OCI-LY1 (cell line): ENCODE results near the gene DENND5B.

Experiments used
- EZH2 ChIP-seq: fragments of 200-600 bp; sonication (generic), shearing (Covaris generic); IDR thresholded peaks from 2 replicates; pipeline ENCODE4 v1.8.0; 2017; ENCODE audit warnings: borderline replicate concordance, mixed run types, mild to moderate bottlenecking, antibody characterized with exemption, low read length, moderate library complexity, mixed read lengths
- TF ChIP-seq, protein P1 (sequence below): fragments of 200-600 bp; sonication (generic), shearing (Covaris generic); IDR thresholded peaks from 2 replicates; pipeline ENCODE4 v1.5.1; 2017; ENCODE audit warnings: mild to moderate bottlenecking, antibody characterized with exemption, low read length, moderate library complexity, mixed read lengths

DNA sequence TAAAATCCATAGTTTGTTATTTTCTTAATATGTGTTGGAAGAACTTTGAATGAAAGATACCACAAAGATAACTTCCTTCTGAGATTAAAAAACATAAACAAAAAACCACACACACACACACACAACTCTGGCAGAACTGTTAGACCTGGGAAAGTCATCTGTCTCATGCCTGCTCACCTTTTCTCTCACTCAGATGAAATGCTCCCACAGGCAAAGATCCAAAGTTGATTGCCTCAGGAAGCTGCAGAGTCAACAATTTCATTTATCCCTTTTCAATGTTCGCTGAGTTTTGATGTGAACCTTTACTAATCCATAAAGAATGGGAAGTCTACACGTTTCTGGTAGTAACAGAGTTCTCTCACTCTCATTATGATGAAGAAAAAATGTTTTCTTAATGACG, 112.0 kb downstream of the DENND5B start:
- TF ChIP-seq, protein P1, sequence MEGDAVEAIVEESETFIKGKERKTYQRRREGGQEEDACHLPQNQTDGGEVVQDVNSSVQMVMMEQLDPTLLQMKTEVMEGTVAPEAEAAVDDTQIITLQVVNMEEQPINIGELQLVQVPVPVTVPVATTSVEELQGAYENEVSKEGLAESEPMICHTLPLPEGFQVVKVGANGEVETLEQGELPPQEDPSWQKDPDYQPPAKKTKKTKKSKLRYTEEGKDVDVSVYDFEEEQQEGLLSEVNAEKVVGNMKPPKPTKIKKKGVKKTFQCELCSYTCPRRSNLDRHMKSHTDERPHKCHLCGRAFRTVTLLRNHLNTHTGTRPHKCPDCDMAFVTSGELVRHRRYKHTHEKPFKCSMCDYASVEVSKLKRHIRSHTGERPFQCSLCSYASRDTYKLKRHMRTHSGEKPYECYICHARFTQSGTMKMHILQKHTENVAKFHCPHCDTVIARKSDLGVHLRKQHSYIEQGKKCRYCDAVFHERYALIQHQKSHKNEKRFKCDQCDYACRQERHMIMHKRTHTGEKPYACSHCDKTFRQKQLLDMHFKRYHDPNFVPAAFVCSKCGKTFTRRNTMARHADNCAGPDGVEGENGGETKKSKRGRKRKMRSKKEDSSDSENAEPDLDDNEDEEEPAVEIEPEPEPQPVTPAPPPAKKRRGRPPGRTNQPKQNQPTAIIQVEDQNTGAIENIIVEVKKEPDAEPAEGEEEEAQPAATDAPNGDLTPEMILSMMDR = no peak
- TF ChIP-seq EZH2 = no peak
